SK-N-MC (cell line): ENCODE measurements around the gene C14orf132.

Experiments used
- EZH2 ChIP-seq: fragments of 200-600 bp; sonication (generic); IDR thresholded peaks from one replicate; pipeline ENCODE4 v1.6.1; 2017; ENCODE audit warnings: antibody characterized with exemption
- FOXP2 ChIP-seq: optimal IDR thresholded peaks from 2 replicates; pipeline ENCODE3; 2011; ENCODE audit warnings: mild to moderate bottlenecking, moderate library complexity; ENCODE audit not compliant: insufficient read depth; ENCODE audit errors: extremely low read length, control extremely low read depth
- POLR2AphosphoS5 ChIP-seq: IDR thresholded peaks from 2 replicates; pipeline ENCODE4 v1.6.1; 2012; ENCODE audit warnings: mild to moderate bottlenecking, low read depth, low read length, borderline replicate concordance

- TF ChIP-seq POLR2AphosphoS5 (no peak), EZH2 (no peak), FOXP2 (no peak)
These were observed 22.8 kb downstream of the C14orf132 start for GRCh38 chr14:96062010-96062409.
